Measurements from ENCODE around the gene DAZ2. TPM values are rescaled to one million over a fixed set of nuclear protein-coding genes. Genes with fewer than 3 reads are reported as not detected.
"Not testable (repeated sequence)": the region's sequence is repeated elsewhere in the genome, so short reads cannot be mapped to it uniquely, and the experiment has no call there.

DAZ2 gene, protein sequence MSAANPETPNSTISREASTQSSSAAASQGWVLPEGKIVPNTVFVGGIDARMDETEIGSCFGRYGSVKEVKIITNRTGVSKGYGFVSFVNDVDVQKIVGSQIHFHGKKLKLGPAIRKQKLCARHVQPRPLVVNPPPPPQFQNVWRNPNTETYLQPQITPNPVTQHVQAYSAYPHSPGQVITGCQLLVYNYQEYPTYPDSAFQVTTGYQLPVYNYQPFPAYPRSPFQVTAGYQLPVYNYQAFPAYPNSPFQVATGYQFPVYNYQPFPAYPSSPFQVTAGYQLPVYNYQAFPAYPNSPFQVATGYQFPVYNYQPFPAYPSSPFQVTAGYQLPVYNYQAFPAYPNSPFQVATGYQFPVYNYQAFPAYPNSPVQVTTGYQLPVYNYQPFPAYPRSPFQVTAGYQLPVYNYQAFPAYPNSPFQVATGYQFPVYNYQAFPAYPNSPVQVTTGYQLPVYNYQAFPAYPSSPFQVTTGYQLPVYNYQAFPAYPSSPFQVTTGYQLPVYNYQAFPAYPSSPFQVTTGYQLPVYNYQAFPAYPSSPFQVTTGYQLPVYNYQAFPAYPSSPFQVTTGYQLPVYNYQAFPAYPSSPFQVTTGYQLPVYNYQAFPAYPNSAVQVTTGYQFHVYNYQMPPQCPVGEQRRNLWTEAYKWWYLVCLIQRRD
- total RNA-seq: not detected

GRCh38 chrY:23219233-23219632, at the start of gene DAZ2:
DAZ2 (plus strand) TSS chrY:23219533; CDS start chrY:23219741, 208 bp downstream.
- DNase-seq (ENCODE audit: low spot score); H3K36me3 ChIP-seq; H3K4me1 ChIP-seq (ENCODE audit: control insufficient read depth in 1 of 2, low read depth in 2 of 2); H3K4me3 ChIP-seq; H3K27me3 ChIP-seq (replicated peaks; ENCODE audit: insufficient read depth); H3K27ac ChIP-seq; ATAC-seq (ENCODE audit: insufficient number of reproducible peaks, low FRiP score, low read depth); H3K9me3 ChIP-seq: not testable (repeated sequence)

DNA sequence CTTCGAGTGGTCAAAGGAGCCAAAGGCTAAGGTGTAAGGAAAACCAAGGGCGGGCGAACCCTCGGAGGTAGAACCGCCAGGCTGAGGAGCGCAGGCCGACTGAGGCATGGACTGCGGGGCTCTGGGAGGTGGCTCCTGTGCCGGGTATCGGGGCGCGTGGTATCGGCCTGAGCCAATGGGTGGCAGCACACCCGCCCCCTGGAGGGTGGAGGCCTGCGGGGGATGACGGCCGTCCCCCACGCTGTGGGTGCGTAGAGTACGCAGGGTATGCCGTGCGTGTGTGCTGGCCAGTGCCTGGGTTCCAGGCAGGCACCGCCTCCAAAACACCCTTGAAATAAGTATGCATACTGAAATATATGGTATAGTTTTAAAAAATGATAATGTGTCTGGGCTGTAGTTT, 20.4 kb upstream of the DAZ2 start, which contains the start of gene DAZ1:
Gene DAZ1 (minus strand): TSS at position 101 of the 400 bp plus-strand sequence. CDS start 208 bp downstream, outside the sequence.
- ATAC-seq (ENCODE audit: insufficient number of reproducible peaks, low FRiP score, low read depth); H3K4me3 ChIP-seq; H3K36me3 ChIP-seq; H3K27ac ChIP-seq; H3K27me3 ChIP-seq (replicated peaks; ENCODE audit: insufficient read depth); H3K4me1 ChIP-seq (ENCODE audit: control insufficient read depth in 1 of 2, low read depth in 2 of 2); H3K9me3 ChIP-seq; DNase-seq (ENCODE audit: low spot score): not testable (repeated sequence)

DNA sequence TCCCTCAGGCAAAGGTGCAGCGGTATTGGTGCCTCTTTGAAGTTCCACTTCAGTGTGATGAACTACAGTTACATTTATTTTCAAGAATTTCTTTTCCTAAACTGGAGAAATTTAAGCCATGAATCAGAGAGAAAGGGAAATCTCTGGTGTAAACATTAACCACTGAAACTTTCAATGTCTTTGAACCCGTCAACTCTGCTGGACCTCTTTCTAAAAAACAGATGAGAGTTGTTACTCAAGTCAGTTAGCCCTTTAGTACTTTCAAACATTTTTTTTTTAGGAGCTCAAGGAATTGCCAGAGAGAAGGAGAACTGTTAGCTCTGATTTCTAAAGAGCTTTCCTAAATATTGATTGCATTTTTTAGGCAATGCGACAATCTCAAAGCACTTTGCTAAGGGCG, 11.9 kb upstream of the DAZ2 start:
- ATAC-seq (ENCODE audit: insufficient number of reproducible peaks, low FRiP score, low read depth); DNase-seq (ENCODE audit: low spot score); H3K27ac ChIP-seq: not testable (repeated sequence)

DNA sequence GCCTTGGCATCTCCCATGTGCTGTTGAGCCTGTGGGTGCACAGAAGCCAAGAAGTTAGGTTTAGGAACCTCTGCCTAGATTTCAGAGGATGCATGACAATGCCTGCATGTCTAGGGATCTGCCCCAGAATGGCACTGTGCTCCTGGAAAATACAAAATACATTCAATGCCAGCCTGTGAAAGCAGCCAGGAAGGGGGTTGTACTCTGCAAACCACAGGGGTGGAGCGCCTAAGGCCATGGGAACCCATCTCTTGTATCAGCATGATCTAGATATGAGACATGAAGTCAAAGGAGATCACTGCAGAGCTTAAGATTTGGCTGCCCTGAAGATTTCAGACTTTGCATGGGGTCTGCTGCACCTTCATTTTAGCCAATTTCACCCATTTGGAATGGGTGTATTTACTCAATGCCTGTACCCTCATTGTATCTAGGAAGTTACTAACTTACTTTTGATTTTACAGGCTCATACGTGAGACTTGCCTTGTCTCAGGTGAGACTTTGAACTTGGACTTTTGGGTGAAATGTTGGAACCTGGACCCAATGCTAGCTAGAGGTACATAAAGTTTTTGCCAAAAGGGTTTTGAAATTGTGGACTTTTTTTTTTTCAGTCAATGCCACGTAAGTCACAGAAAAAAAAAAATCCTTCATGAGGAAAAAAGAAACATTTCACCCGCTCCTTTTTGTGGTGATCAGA, 9.4 kb upstream of the DAZ2 start:
- H3K9me3 ChIP-seq; ATAC-seq (ENCODE audit: insufficient number of reproducible peaks, low FRiP score, low read depth); H3K27me3 ChIP-seq (replicated peaks; ENCODE audit: insufficient read depth); H3K4me3 ChIP-seq; H3K36me3 ChIP-seq; H3K27ac ChIP-seq; H3K4me1 ChIP-seq (ENCODE audit: control insufficient read depth in 1 of 2, low read depth in 2 of 2); DNase-seq (ENCODE audit: low spot score): not testable (repeated sequence)

More for the DNA sequence above, 11.9 kb upstream of the DAZ2 start:
- not testable (repeated sequence) for H3K36me3 ChIP-seq; H3K4me3 ChIP-seq; H3K4me1 ChIP-seq (ENCODE audit: control insufficient read depth in 1 of 2, low read depth in 2 of 2); H3K9me3 ChIP-seq; H3K27me3 ChIP-seq (replicated peaks; ENCODE audit: insufficient read depth)

- not testable (repeated sequence) for ATAC-seq (ENCODE audit: insufficient number of reproducible peaks, low FRiP score, low read depth); H3K4me1 ChIP-seq (ENCODE audit: control insufficient read depth in 1 of 2, low read depth in 2 of 2); H3K4me3 ChIP-seq; H3K9me3 ChIP-seq; H3K27ac ChIP-seq; H3K27me3 ChIP-seq (replicated peaks; ENCODE audit: insufficient read depth); H3K36me3 ChIP-seq; DNase-seq (ENCODE audit: low spot score)
Measured at GRCh38 chrY:23210681-23211080, 8.7 kb upstream of the DAZ2 start.

Other genes with a start within 250 kb of the DAZ2 start
- gene BPY2, start 235.3 kb upstream of the DAZ2 start, total RNA-seq: not detected
- 1 to 10 TPM in 1 of 2 donors, not detected in 1; 2.7 TPM for gene DAZ1, start 20.5 kb upstream of the DAZ2 start, total RNA-seq